GM11168 (cell line): Measurements from ENCODE around the gene RSRC2.

Source experiments
- in situ Hi-C: fragments of 300-500 bp; cut with MboI; formaldehyde crosslinking; loops from one replicate; pipeline ENCODE4 v1.12.0; 2022; ENCODE audit warnings: low sequenced_read_pairs; ENCODE audit not compliant: unreplicated experiment

RSRC2 gene

GRCh38 chr12:122454739-122455138 is 72.0 kb downstream of the RSRC2 start:
- in situ Hi-C loops, result no loop called here

- in situ Hi-C loops, result no loop called here
These were observed 72.5 kb downstream of the RSRC2 start for GRCh38 chr12:122454250-122454721.
